WERI-Rb-1 (cell line): ENCODE results near the gene INTS4.
"Not testable (repeated sequence)": the region's sequence is repeated elsewhere in the genome, so short reads cannot be mapped to it uniquely, and the experiment has no call there.

ENCODE experiments used
- DNase-seq: peaks from one replicate; pipeline ENCODE4 v3.0.0-alpha.2; 2020
- H3K27ac ChIP-seq: fragments of 250-450 bp; sonication (Bioruptor Pico); 2 replicates; pipeline ENCODE4 v1.5.1; 2020; ENCODE audit warnings: mild to moderate bottlenecking, moderate library complexity
- H3K27me3 ChIP-seq: fragments of 250-450 bp; sonication (Bioruptor Pico); 2 replicates; pipeline ENCODE4 v1.5.1; 2021; ENCODE audit warnings: mild to moderate bottlenecking, low read depth, moderate library complexity; ENCODE audit not compliant: insufficient read depth, severe bottlenecking
- H3K36me3 ChIP-seq: fragments of 250-450 bp; sonication (Bioruptor Pico); 2 replicates; pipeline ENCODE4 v1.5.1; 2020; ENCODE audit warnings: mild to moderate bottlenecking, moderate library complexity
- H3K4me3 ChIP-seq: 2 replicates; pipeline ENCODE4 v1.5.1; 2011; ENCODE audit warnings: low read depth, mild to moderate bottlenecking, control low read depth, low read length
- H3K9me3 ChIP-seq: fragments of 250-450 bp; sonication (Bioruptor Pico); 2 replicates; pipeline ENCODE4 v1.5.1; 2021; ENCODE audit warnings: mild to moderate bottlenecking, moderate library complexity; ENCODE audit not compliant: severe bottlenecking
- CTCF ChIP-seq: IDR thresholded peaks from 2 replicates; pipeline ENCODE4 v1.5.1; 2011; ENCODE audit warnings: low read depth, mild to moderate bottlenecking, control low read depth, inconsistent platforms, low read length

The INTS4 gene

GRCh38 chr11:77851503-77851902 is 143.0 kb downstream of the INTS4 start:
- H3K27ac ChIP-seq = no peak overlapping the region
- TF ChIP-seq CTCF = no peak
- H3K27me3 ChIP-seq = no peaks in the 10 kb centered on the region
- H3K4me3 ChIP-seq = no peak overlapping the region
- DNase-seq = no peak
- H3K36me3 ChIP-seq = peaks cover 23% of the 10 kb centered on the region
- H3K9me3 ChIP-seq = peaks cover 6% of the 10 kb centered on the region

- not testable (repeated sequence) for DNase-seq, H3K9me3 ChIP-seq, H3K27me3 ChIP-seq, H3K4me3 ChIP-seq, H3K27ac ChIP-seq
- H3K36me3 ChIP-seq = peaks cover 12% of the 10 kb centered on the region
Measured at GRCh38 chr11:77843700-77844099, 150.8 kb downstream of the INTS4 start.

- DNase-seq = no peak
- Histone ChIP-seq H3K36me3 (peaks cover 12% of the 10 kb centered on the region), H3K27me3 (no peaks in the 10 kb centered on the region), H3K4me3 (no peak overlapping the region), H3K27ac (no peak overlapping the region), H3K9me3 (no peaks in the 10 kb centered on the region)
- no peak for TF ChIP-seq CTCF
Measured at GRCh38 chr11:77842441-77843121, 151.9 kb downstream of the INTS4 start.

- Histone ChIP-seq H3K27ac (no peak overlapping the region), H3K9me3 (peaks cover 4% of the 10 kb centered on the region), H3K36me3 (no peaks in the 10 kb centered on the region; the same call in 1 of the 2 replicates), H3K4me3 (no peak overlapping the region), H3K27me3 (no peaks in the 10 kb centered on the region)
- DNase-seq = no peak
- no peak for TF ChIP-seq CTCF
Measured at GRCh38 chr11:77833302-77833701, 161.2 kb downstream of the INTS4 start.

GRCh38 chr11:77828926-77829325 is 165.5 kb downstream of the INTS4 start:
- H3K27me3 ChIP-seq = no peaks in the 10 kb centered on the region
- no peak for DNase-seq
- no peak overlapping the region for H3K4me3 ChIP-seq
- no peak overlapping the region for H3K27ac ChIP-seq
- H3K36me3 ChIP-seq = no peaks in the 10 kb centered on the region; the same call in 1 of the 2 replicates
- no peak for TF ChIP-seq CTCF
- H3K9me3 ChIP-seq = peaks cover 4% of the 10 kb centered on the region
